Smooth muscle cell (in vitro differentiated cells): ENCODE results near the gene SORCS1. TPM values are rescaled to one million over a fixed set of nuclear protein-coding genes. Genes with fewer than 3 reads are reported as not detected.

ENCODE experiments used
- DNase-seq: peaks from one replicate; lab custom pipeline; 2025; ENCODE audit not compliant: unreplicated experiment; lab: John Stamatoyannopoulos, UW
- H2AFZ ChIP-seq: fragments of 200-600 bp; sonication (generic); 2 replicates; pipeline ENCODE4 v1.6.0; 2016; ENCODE audit warnings: antibody characterized with exemption, low read depth, mild to moderate bottlenecking
- H3F3A ChIP-seq: fragments of 200-600 bp; sonication (generic); 2 replicates; pipeline ENCODE4 v1.6.0; 2017; ENCODE audit warnings: antibody characterized with exemption, low read depth
- H3K27ac ChIP-seq: fragments of 200-600 bp; sonication (generic); 2 replicates; pipeline ENCODE4 v1.5.1; 2016; ENCODE audit warnings: low read depth, mild to moderate bottlenecking
- H3K27me3 ChIP-seq: fragments of 200-600 bp; sonication (generic); 2 replicates; pipeline ENCODE4 v1.6.1; 2016; ENCODE audit warnings: low read depth, mild to moderate bottlenecking
- H3K36me3 ChIP-seq: fragments of 200-600 bp; sonication (generic); 2 replicates; pipeline ENCODE4 v1.5.1; 2016; ENCODE audit warnings: low read depth
- H3K4me1 ChIP-seq: fragments of 200-600 bp; sonication (generic); 2 replicates; pipeline ENCODE4 v1.5.1; 2016; ENCODE audit warnings: low read depth
- H3K4me2 ChIP-seq: fragments of 200-600 bp; sonication (generic); 2 replicates; pipeline ENCODE4 v1.6.0; 2016; ENCODE audit warnings: mild to moderate bottlenecking
- H3K4me3 ChIP-seq: fragments of 200-600 bp; sonication (generic); 2 replicates; pipeline ENCODE4 v1.5.1; 2016; ENCODE audit warnings: mild to moderate bottlenecking
- H3K79me2 ChIP-seq: fragments of 200-600 bp; sonication (generic); 2 replicates; pipeline ENCODE4 v1.6.0; 2016; ENCODE audit warnings: low read depth, mild to moderate bottlenecking
- H3K9ac ChIP-seq: fragments of 200-600 bp; sonication (generic); 2 replicates; pipeline ENCODE4 v1.6.0; 2016; ENCODE audit warnings: low read depth
- H3K9me3 ChIP-seq: fragments of 200-600 bp; sonication (generic); replicated peaks from 2 replicates; pipeline ENCODE4 v1.5.1; 2016; ENCODE audit warnings: low read depth
- H4K20me1 ChIP-seq: fragments of 200-600 bp; sonication (generic); 2 replicates; pipeline ENCODE4 v1.6.0; 2016; ENCODE audit warnings: low read depth
- WGBS: methylation state at CpG from one replicate; pipeline ENCODE4 v1.1.7; 2016; ENCODE audit warnings: low lambda C conversion rate; 5-methylcytosine and 5-hydroxymethylcytosine counted together
- polyA plus RNA-seq: library from polyadenylated mRNA; unstranded; fragments of >200 nt; fragmentation: Nextera tagmentation; extraction: Ambion mirVana; gene quantifications from 2 replicates; pipeline ENCODE4 v1.2.1, GENCODE V29; 2016
- small RNA-seq: library from RNA; depleted of rRNA; stranded (forward); fragments of <200 nt; gene quantifications from one replicate; pipeline ENCODE3, GENCODE V24; 2014
- total RNA-seq: library from RNA; depleted of rRNA; stranded (reverse); fragments of >200 nt; gene quantifications from 2 replicates; pipeline ENCODE4 v1.2.3, GENCODE V29; 2014
- TF ChIP-seq, protein P1 (sequence below): fragments of 200-600 bp; sonication (generic); IDR thresholded peaks from 2 replicates; pipeline ENCODE4 v1.5.1; 2017; ENCODE audit warnings: borderline replicate concordance, mild to moderate bottlenecking, antibody characterized with exemption; ENCODE audit not compliant: insufficient read depth, poor library complexity, severe bottlenecking

SORCS1 gene
- total and polyA plus RNA-seq, 2 experiments from 2014 or later, result 0.67 TPM; not detected in 1

DNA sequence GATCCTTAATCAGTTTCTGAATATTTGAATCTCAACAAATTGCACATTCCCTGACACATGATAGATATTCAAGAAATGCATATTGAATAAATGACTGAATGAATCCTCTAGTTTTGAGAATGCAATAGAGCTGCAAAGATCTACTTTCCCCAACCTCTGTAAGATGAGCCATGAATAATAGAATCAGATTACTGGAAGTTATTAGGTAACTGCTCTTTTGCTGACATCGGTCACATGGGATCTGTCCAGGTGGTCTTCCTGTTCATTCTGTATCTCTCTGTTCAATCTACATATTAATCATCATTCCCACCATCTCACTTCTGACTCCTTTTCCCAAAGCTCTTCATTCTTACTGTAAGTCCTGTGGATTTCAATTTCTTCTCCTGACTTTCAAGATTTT lies 638.7 kb downstream of the SORCS1 start:
- Histone ChIP-seq H3K27me3 (peaks cover 4% of the 10 kb centered on the region), H3F3A (no peaks in the 10 kb centered on the region), H3K4me1 (no peaks in the 10 kb centered on the region), H3K36me3 (no peaks in the 10 kb centered on the region), H3K27ac (no peak overlapping the region), H3K9ac (no peak overlapping the region), H3K79me2 (no peaks in the 10 kb centered on the region), H3K9me3 (no peaks in the 10 kb centered on the region), H3K4me3 (no peak overlapping the region), H3K4me2 (no peak overlapping the region), H4K20me1 (no peaks in the 10 kb centered on the region), H2AFZ (no peak overlapping the region)
- TF ChIP-seq, protein P1, sequence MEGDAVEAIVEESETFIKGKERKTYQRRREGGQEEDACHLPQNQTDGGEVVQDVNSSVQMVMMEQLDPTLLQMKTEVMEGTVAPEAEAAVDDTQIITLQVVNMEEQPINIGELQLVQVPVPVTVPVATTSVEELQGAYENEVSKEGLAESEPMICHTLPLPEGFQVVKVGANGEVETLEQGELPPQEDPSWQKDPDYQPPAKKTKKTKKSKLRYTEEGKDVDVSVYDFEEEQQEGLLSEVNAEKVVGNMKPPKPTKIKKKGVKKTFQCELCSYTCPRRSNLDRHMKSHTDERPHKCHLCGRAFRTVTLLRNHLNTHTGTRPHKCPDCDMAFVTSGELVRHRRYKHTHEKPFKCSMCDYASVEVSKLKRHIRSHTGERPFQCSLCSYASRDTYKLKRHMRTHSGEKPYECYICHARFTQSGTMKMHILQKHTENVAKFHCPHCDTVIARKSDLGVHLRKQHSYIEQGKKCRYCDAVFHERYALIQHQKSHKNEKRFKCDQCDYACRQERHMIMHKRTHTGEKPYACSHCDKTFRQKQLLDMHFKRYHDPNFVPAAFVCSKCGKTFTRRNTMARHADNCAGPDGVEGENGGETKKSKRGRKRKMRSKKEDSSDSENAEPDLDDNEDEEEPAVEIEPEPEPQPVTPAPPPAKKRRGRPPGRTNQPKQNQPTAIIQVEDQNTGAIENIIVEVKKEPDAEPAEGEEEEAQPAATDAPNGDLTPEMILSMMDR, result no peak
- DNase-seq, result no peak
- WGBS, result 100% methylated on average over 1 of the region's 1 CpG

Small RNA genes lying within 50 kb of the gene (small RNA-seq; reads per million reads assigned to genes)
- 0.39 reads per million, percentile 12 among the genes with 10 or more reads in this experiment for gene RNA5SP325
